Endometrium (tissue), 2 donors: Measurements from ENCODE around the gene DHX15.

Source experiments
- FAIRE-seq: peaks from 2 replicates; lab custom pipeline; 2012; peaks lifted over from hg19 to GRCh38; lab: Jason Lieb, UNC
- donor health status: control.
- donor health status: control.

DHX15 gene

DNA sequence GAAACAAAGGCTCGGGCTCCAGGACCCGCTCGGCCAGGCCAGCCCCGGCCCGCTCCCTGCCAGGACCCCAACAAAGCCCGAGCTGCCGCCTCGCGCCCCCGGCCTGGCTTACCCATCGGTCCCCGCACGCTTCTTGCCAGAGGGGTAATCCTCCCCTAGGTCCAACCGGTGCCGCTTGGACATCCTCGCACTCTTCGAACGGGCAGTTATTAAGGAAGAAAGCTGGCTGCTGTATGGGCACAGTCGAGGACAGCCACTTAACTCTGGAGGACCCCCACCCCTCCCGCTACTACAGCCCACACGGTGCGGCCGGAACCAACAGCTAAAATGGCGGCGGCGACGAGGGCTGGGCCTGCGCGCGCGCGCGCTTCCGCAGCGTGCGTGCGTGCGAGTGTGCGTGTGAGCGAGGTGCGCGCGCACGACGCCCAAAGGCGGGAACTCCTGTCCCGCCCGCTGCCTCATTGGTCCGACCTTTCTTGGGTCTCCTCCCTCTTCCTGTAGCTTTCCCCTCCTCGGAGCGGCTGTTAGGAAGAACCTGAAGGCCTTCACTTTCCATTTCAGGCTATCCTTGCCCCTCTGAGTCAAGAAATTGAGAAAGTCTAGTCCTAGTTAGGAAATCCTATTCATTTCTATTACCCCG, at the start of gene DHX15:
Gene DHX15, minus strand, starts transcription at position 344 of the 640 bp plus-strand sequence. Its CDS starts 161 bp downstream, at position 183.
- FAIRE-seq = peak; percentile 12

- no peak for FAIRE-seq
Measured at GRCh38 chr4:24632011-24632410, 47.7 kb upstream of the DHX15 start.

DNA sequence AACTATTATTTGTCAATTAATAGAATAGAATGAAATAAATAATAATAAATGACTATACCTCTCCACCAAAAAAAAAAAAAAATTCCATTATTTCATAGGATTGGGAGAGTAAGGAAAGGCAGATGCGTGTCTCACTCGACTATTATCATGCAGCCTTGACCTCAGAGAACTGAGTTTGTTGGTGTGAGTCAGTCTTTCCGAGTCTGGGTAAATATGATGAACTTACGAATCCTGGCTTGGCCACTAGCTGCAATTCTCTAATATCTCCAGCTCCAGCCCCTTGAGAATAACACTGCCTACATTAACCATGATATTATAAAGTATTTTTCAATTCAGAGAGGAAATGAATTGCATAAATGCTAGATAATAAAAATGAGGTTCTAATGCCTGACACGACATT, 46.6 kb upstream of the DHX15 start:
- FAIRE-seq = no peak

DNA sequence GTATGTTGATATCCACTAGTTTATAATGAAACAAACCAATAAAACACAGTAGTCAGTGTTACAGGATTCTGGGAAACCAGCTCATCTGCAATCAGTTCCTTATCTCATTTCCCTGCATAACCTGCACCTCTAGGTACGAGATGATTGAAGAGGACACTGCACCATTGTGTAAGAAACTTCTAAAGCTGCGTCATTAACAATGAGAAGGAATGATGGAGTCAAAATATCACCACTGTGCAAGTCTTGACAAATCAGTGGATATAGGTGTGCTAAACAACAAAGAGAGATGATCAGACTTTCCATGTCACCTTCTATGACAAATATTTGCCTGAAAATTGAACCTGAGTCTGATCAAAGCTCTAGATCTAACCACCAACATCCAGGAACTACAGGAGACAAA, 40.7 kb upstream of the DHX15 start:
- no peak for FAIRE-seq

DNA sequence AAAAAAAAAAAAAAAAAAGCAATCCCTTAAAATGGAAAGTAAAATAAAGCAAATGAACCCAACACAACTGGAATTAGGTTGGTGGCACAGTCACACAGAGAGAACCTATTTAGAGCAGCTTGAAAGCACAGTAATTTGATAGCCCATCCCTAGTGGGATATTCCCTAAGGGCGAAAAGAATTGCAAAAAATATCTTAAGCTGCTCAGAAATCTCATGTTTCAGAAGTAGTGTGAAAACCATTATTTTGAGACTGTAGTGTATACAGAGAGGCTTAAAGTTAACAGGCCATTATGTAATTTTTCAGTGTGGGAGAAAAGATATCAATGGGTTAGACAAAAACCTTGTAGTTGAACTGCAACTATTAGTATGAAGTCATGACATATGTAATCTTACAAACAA, 40.0 kb upstream of the DHX15 start:
- FAIRE-seq = no peak

DNA sequence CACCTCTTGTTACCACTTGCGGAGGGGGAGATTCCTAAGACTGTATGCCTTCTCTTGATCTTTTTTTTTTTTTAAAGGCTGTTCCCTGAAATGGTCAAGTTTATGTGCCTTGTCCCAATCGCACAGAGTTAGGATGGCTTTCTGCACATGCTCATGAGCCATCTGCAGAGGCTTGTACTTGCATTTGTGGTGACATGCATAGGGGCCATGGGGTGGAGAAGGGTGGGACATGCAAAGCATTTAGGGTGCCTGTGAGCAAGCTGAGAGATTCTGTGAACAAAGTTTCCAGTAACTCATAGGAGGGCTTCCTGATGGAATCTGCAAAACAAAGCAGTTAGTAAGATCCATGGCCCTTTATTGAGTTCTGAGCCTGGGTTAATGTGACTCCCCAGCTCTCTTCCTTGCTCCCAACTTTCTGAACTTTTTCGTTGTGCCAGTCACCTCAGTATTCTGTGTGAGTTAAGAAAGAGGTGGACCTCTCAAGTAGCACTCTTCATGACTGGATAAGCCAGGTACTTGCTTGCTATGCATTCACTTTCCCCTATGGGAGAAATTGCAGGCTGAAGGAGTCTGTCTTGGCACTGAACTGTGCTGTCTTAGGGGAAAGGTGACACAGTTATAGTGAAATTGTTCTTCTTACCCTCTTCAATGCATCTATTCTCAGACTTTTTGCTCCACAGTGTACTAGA, 37.9 kb upstream of the DHX15 start:
- FAIRE-seq = no peak

DNA sequence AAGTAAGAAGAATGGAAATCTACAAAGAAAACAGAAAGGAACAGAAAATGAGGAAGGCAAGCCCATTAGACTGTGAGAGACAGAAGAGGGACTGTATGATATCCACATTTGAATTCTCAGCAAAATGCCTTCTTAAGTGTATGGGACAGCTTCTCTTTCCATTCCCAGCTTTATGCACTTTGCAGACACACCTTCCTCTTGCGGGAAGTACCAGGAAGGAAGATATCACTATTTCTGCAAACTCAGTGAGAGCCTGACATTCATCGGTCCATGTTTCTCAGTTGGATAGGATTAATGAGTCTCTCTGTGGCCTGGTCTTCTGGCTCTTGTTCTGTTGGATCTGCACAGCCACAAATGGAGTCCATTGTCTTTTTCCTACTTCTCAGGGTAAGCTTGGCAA, 31.6 kb upstream of the DHX15 start:
- FAIRE-seq = no peak

DNA sequence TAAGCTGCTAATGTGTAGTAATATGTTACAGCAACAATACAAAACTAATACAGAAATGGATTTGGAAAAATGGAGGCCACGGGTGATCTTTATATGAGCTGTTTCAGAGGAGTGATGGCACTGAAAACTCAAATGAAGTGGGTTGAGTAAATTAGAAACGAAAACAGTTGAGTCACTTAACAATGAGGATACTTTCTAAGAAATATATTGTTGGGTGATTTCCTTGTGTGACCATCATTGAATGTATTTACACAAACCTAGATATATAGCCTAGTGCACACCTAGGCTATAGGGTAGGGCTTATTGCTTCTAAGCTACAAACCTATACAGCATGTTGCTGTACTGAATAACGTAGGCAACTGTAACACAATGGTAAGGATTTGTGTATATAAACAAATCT, 30.5 kb upstream of the DHX15 start:
- FAIRE-seq = no peak

- no peak for FAIRE-seq
Measured at GRCh38 chr4:24613502-24613901, 29.1 kb upstream of the DHX15 start.

DNA sequence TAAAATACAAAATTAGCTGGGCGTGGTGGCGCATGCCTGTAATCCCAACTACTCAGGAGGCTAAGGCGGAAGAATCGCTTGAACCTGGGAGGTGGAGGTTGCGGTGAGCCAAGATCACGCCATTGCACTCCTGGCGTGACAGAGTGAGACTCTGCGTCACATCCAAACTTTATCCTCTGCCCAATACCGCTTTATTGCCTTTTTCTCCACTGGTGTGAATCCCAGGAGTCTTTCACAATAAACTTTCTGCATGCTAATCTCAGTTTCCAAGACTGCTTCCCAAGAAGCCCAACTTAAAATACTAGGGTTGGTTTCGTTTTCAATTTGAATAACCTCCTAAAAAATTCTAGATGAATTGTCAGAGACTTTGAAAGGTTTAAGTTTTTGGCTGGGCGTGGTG, 27.2 kb upstream of the DHX15 start:
- no peak for FAIRE-seq

DNA sequence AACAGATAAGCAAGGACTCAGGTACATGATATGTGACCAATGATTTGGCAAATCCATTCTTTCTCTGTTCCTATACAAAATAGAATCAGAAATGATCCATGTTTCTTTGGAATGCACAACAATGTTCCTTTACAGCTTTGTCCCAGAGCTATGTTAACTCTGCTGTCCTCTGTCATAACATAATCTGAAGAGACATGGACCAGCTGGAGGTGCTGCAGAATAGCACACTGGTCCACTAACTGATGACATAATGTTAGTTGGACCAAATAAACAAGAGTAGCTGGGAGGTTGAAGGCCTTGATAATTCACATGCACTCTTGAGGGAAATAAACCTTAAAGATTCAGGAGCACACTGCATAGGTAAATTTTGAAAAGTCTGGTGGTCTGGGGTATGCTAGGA, 23.0 kb upstream of the DHX15 start:
- FAIRE-seq = no peak

- no peak for FAIRE-seq
Measured at GRCh38 chr4:24605216-24605615, 20.9 kb upstream of the DHX15 start.

DNA sequence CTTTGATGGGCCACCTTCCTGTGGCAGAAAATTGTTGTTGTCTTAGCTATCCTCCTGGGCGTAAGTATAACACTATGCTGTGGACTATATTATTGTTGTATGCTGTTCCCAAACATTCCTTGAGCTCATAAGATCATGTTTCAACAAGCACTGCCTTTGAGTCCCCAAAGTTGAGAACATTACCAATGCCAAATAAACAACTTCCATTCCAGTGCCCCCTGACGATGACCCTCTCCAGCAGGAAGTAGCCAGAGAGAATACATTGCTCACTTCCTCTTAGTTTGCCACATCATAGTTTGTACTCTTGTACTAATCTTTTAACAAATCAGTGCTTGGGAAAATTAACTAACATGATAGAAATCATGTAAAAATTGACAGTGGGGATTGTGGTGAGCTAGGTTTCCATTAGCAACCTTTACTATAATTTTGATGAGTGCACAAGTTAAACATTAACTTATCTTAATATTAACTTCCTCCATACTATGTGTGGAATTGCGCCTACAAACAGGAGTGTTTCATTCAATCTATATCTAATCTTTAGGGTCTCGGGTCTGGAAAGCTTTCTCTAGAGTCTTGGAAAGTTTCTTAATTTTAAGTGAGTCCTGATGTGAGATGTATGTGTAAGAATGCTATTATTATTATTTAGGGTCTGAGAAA, 20.3 kb upstream of the DHX15 start:
- no peak for FAIRE-seq

- FAIRE-seq = no peak
Measured at GRCh38 chr4:24603343-24603742, 19.0 kb upstream of the DHX15 start.

DNA sequence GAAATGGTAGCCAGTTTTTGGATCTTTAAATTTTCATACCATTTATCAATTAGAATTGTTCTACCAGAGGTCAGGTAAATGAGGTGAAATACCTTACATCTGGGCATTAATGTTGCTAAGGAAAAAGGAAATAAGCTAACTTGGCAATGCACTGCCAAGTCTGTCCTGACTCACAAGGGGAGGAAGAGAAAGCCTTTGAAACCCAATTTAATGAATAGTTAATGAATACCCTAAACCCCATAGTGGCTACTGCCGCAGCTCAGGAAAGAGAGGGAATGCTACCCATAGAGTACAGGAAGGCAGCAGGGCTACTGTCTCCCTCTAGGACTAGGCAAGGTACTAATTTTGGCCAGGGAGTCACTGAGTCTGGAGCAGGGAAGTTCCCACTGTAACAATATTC, 16.8 kb upstream of the DHX15 start:
- no peak for FAIRE-seq

GRCh38 chr4:24599275-24599674, 14.9 kb upstream of the DHX15 start:
- no peak for FAIRE-seq

GRCh38 chr4:24598025-24598424, 13.7 kb upstream of the DHX15 start:
- peak; percentile 80 for FAIRE-seq

GRCh38 chr4:24595659-24596058, 11.3 kb upstream of the DHX15 start:
- no peak for FAIRE-seq

- FAIRE-seq = no peak
Measured at GRCh38 chr4:24594887-24595286, 10.5 kb upstream of the DHX15 start.

DNA sequence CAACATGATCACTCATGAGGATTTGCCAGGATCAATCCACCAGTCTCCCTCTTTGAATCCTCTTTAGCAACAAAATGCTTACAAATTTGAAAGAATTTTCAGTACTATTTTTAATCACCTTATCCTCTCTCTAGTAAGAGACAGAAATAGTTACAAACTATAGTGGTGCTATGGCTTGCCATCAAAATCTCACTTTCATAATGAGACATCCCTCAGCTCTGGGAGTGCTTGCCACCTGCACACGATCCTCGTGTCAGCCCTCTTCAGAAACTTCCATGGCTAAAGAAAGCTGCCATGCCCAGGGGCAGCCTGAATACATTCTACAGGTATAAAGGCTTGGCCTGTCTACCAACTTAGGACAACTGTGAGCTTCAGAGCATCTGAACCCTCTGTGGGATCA, 5.1 kb upstream of the DHX15 start:
- no peak for FAIRE-seq

DNA sequence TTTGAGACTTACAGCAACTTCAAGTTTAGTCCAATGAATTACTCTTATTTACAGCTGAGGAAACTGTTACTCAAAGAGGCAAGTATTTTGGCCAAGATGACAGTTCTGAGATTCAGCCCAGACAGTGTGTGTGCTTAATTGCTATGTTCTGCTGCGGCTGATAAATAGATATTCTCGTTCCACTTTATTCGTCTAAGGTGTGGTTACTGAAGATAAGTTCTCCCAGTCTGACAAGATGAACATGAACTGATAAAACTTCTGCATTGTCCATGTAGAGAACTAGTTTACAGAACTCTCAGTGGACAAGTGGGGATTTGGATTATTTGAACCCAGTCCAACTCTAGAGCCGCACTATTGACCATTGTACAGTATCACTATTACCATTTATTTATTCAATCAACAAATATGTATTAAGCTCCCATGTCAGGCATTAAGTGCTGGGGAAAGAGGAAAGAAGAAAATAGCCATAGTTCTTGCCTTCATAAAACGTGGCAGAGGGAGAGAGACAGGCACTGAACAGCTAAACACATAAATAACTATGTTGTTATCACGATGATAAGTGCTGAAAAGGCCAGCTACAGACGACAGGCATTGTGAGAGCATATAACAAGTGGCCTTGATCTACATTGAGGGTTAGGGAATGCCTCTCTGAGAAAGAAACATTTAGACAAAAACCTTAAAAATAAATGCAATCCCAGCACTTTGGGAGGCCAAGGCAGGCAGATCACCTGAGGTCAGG, 4.0 kb upstream of the DHX15 start:
- FAIRE-seq = no peak

DNA sequence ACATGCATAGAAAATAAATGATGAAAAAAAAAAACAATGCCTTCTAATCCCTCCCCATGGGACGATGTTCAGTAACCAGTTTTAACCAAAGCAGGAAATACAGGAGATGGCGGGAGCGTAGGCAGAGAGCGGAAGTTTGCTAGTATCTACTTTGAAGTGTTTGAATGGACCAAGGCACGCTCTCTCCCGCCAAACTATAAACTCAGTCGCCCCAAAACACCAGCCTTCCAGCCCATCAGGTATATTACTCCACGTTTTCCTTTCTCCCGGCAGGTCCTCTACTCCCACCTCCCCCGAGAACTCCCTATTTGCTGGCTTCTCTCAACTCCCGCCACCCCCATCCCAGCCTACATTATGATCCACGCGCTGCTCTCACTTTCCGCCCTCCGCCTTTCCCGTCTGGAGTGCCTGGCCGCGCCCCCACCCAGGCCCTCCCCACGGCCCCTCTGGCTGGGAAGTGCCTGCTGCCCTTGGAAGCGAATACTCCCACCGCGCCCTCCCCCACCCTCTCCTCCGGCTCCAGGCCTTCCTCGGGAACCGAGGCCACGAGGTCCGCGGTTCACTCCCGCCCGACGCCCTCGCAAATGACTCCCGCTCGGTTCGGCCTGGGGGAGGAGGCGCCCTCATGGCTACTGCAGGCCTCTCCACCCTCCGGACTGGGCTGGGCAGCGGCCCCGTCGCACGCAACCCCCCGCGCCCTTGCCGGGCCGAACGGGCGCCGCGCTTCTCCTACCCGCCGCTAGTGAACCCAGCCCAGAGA, 723 bp downstream of the DHX15 start:
- FAIRE-seq = no peak
